H9 (cell line): Measurements from ENCODE around the gene NDUFV2. TPM values are rescaled to one million over a fixed set of nuclear protein-coding genes. Genes with fewer than 3 reads are reported as not detected.

Source experiments
- DNase-seq: peaks from one replicate; pipeline ENCODE4 v3.0.0-alpha.2; 2017
- H2AFZ ChIP-seq: one replicate; pipeline ENCODE4 v1.6.1; 2013; ENCODE audit warnings: mild to moderate bottlenecking, low read length, control low read depth, moderate library complexity
- H2AK5ac ChIP-seq: 2 replicates; pipeline ENCODE4 v1.6.1; 2013; ENCODE audit warnings: low read length, control low read depth, mixed read lengths; ENCODE audit not compliant: insufficient read length
- H2BK120ac ChIP-seq: one replicate; pipeline ENCODE4 v1.6.1; 2013; ENCODE audit warnings: low read depth, mild to moderate bottlenecking, low read length, control low read depth, inconsistent platforms; ENCODE audit not compliant: poor library complexity, severe bottlenecking
- H2BK12ac ChIP-seq: 2 replicates; pipeline ENCODE4 v1.6.1; 2013; ENCODE audit warnings: low read length, control low read depth, mixed read lengths, low read depth; ENCODE audit not compliant: insufficient read length
- H2BK15ac ChIP-seq: 2 replicates; pipeline ENCODE4 v1.6.1; 2013; ENCODE audit warnings: low read depth, low read length, control low read depth
- H2BK20ac ChIP-seq: one replicate; pipeline ENCODE4 v1.6.1; 2013; ENCODE audit warnings: low read depth, mild to moderate bottlenecking, low read length, control low read depth, inconsistent platforms; ENCODE audit not compliant: poor library complexity, severe bottlenecking
- H2BK5ac ChIP-seq: 2 replicates; pipeline ENCODE4 v1.6.1; 2013; ENCODE audit warnings: low read length, control low read depth, mixed read lengths; ENCODE audit not compliant: insufficient read length
- H3K14ac ChIP-seq: 2 replicates; pipeline ENCODE4 v1.6.1; 2013; ENCODE audit warnings: low read length, control low read depth; ENCODE audit not compliant: insufficient read depth
- H3K18ac ChIP-seq: 2 replicates; pipeline ENCODE4 v1.6.1; 2013; ENCODE audit warnings: low read depth, mild to moderate bottlenecking, mixed read lengths, low read length, control low read depth; ENCODE audit not compliant: insufficient read length
- H3K23ac ChIP-seq: 2 replicates; pipeline ENCODE4 v1.6.1; 2013; ENCODE audit warnings: low read length, control low read depth, mixed read lengths, low read depth; ENCODE audit not compliant: insufficient read length
- H3K23me2 ChIP-seq: 2 replicates; pipeline ENCODE4 v1.6.1; 2013; ENCODE audit warnings: low read depth, mild to moderate bottlenecking, mixed read lengths, low read length, control low read depth; ENCODE audit not compliant: insufficient read length, poor library complexity, severe bottlenecking
- H3K27ac ChIP-seq: 2 replicates; pipeline ENCODE4 v1.5.1; 2013; ENCODE audit warnings: low read length, control low read depth, mixed read lengths, low read depth; ENCODE audit not compliant: insufficient read length
- H3K27me3 ChIP-seq: 2 replicates; pipeline ENCODE4 v1.6.1; 2013; ENCODE audit warnings: low read length, control low read depth, inconsistent platforms; ENCODE audit not compliant: insufficient read depth
- H3K4ac ChIP-seq: 2 replicates; pipeline ENCODE4 v1.6.1; 2013; ENCODE audit warnings: low read depth, mild to moderate bottlenecking, control low read depth, inconsistent platforms, low read length, moderate library complexity
- H3K4me1 ChIP-seq: 2 replicates; pipeline ENCODE4 v1.6.1; 2013; ENCODE audit warnings: low read length, control low read depth, inconsistent platforms; ENCODE audit not compliant: insufficient read depth
- H3K4me2 ChIP-seq: 2 replicates; pipeline ENCODE4 v1.6.1; 2013; ENCODE audit warnings: low read length, control low read depth, mixed read lengths; ENCODE audit not compliant: insufficient read length, insufficient read depth
- H3K56ac ChIP-seq: 2 replicates; pipeline ENCODE4 v1.6.1; 2013; ENCODE audit warnings: low read depth, mild to moderate bottlenecking, mixed read lengths, low read length, control low read depth; ENCODE audit not compliant: insufficient read length
- H3K79me1 ChIP-seq: 2 replicates; pipeline ENCODE4 v1.6.1; 2013; ENCODE audit warnings: low read depth, mild to moderate bottlenecking, moderate library complexity, low read length, control low read depth, inconsistent platforms; ENCODE audit not compliant: insufficient read depth, poor library complexity, severe bottlenecking
- H3K79me2 ChIP-seq: 2 replicates; pipeline ENCODE4 v1.6.1; 2013; ENCODE audit warnings: low read length, control low read depth, inconsistent platforms; ENCODE audit not compliant: insufficient read depth
- H3K9ac ChIP-seq: 2 replicates; pipeline ENCODE4 v1.6.1; 2013; ENCODE audit warnings: low read length, control low read depth, mixed read lengths; ENCODE audit not compliant: insufficient read length; ENCODE audit errors: extremely low read depth
- H3K9me3 ChIP-seq: one replicate; pipeline ENCODE4 v1.6.1; 2013; ENCODE audit warnings: low read depth, low read length, inconsistent platforms; ENCODE audit not compliant: control insufficient read depth
- H3T11ph ChIP-seq: one replicate; pipeline ENCODE4 v1.6.1; 2013; ENCODE audit warnings: mild to moderate bottlenecking, low read length, control low read depth, inconsistent platforms
- H4K20me1 ChIP-seq: one replicate; pipeline ENCODE4 v1.6.1; 2013; ENCODE audit not compliant: control insufficient read depth, insufficient read length, insufficient read depth
- H4K5ac ChIP-seq: 2 replicates; pipeline ENCODE4 v1.6.1; 2013; ENCODE audit warnings: low read depth, mild to moderate bottlenecking, mixed read lengths, low read length, control low read depth; ENCODE audit not compliant: insufficient read length
- H4K8ac ChIP-seq: replicated peaks from 2 replicates; pipeline ENCODE4 v1.6.1; 2013; ENCODE audit warnings: low read length, control low read depth, mixed read lengths, low read depth; ENCODE audit not compliant: insufficient read length
- H4K91ac ChIP-seq: 2 replicates; pipeline ENCODE4 v1.6.1; 2013; ENCODE audit warnings: low read depth, mild to moderate bottlenecking, moderate library complexity, mixed read lengths, low read length, control low read depth; ENCODE audit not compliant: insufficient read length
- H3K27ac Mint-ChIP-seq, 3 experiments: 2 replicates in 2 of 3; 3 replicates in 1 of 3; pipeline ENCODE4 v1.8.0; 2020 to 2021; ENCODE audit warnings: mixed read lengths in 3 of 3, mild to moderate bottlenecking in 1 of 3, moderate library complexity in 1 of 3
- H3K27me3 Mint-ChIP-seq: 2 replicates; pipeline ENCODE4 v1.8.0; 2021; ENCODE audit warnings: low read depth, mild to moderate bottlenecking, moderate library complexity, mixed read lengths
- H3K36me3 Mint-ChIP-seq, 3 experiments: 2 replicates in 2 of 3; 3 replicates in 1 of 3; pipeline ENCODE4 v1.8.0; 2020 to 2021; ENCODE audit warnings: low read depth in 3 of 3, mixed read lengths in 3 of 3; ENCODE audit not compliant: insufficient read depth in 1 of 3
- H3K4me1 Mint-ChIP-seq, 2 experiments: 2 replicates each; pipeline ENCODE4 v1.8.0; 2020; ENCODE audit warnings: mixed read lengths in 2 of 2
- H3K4me3 Mint-ChIP-seq, 2 experiments: 2 replicates in 1 of 2; 3 replicates in 1 of 2; pipeline ENCODE4 v1.8.0; 2020 to 2021; ENCODE audit warnings: mild to moderate bottlenecking in 2 of 2, mixed read lengths in 2 of 2, moderate library complexity in 1 of 2
- H3K9me3 Mint-ChIP-seq, 2 experiments: 2 replicates in 1 of 2; 3 replicates in 1 of 2; pipeline ENCODE4 v1.8.0; 2020; ENCODE audit warnings: mild to moderate bottlenecking in 2 of 2, mixed read lengths in 2 of 2, moderate library complexity in 1 of 2
- WGBS: extraction: QIAGEN DNeasy Blood & Tissue Kit; methylation state at CpG from one replicate; pipeline ENCODE4 v1.1.7; 2013; ENCODE audit warnings: missing lambda C conversion rate, low lambda C conversion rate, mixed read lengths; ENCODE audit not compliant: insufficient read length; ENCODE audit errors: extremely low coverage; 5-methylcytosine and 5-hydroxymethylcytosine counted together
- total RNA-seq: library from RNA; stranded (reverse); gene quantifications from 2 replicates; pipeline ENCODE4 v1.2.1, GENCODE V29; 2021
- TF ChIP-seq, protein P1 (sequence below): fragments of 200-600 bp; sonication (generic); conservative IDR thresholded peaks from 3 replicates; pipeline ENCODE4 v1.8.0; 2021; ENCODE audit warnings: antibody characterized with exemption, mild to moderate bottlenecking

NDUFV2 gene
- total RNA-seq, 1 experiment from 2014 or later: 206 TPM

DNA sequence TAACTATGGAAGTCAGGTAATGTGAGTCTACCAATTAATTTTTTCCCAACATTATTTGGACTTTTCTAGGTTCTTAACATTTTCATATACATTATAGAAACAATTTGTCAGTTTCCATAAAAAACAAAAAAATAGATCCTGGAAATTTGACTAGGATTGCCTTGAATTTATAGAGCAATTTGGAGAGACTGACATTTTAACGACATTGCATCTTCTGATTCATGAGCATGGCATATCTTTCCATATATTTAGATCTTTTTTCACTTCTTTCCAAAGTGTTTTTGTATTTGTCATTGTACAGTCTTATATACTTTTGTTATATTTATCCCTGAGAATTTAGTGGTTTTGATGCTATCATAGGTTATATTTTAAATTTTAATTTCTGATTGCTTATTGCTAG is 76.1 kb downstream of the NDUFV2 start:
- Mint-ChIP-seq H3K36me3 (peaks cover 0 to 15% (median 7%) of the 10 kb centered on the region in 3 experiments; a peak in 4 of 7 replicates), H3K27ac (no peak overlapping the region), H3K4me1 (0 out of 4 replicates have a peak, but pooled peaks cover 0 to 1% of the 10 kb centered on the region in 2 experiments), H3K9me3 (no peaks in the 10 kb centered on the region), H3K4me3 (no peak overlapping the region), H3K27me3 (no peaks in the 10 kb centered on the region)
- Histone ChIP-seq H3K9me3 (no peaks in the 10 kb centered on the region), H3K27ac (no peak overlapping the region), H3K79me2 (no peaks in the 10 kb centered on the region), H4K91ac (no peak overlapping the region), H3K23me2 (no peaks in the 10 kb centered on the region), H3K14ac (no peak overlapping the region), H2BK5ac (no peak overlapping the region), H4K8ac (no peak overlapping the region), H3K4me1 (no peaks in the 10 kb centered on the region), H2AFZ (no peak overlapping the region), H3K4ac (no peak overlapping the region), H3K79me1 (no peaks in the 10 kb centered on the region), H3K9ac (no peak overlapping the region), H2BK12ac (no peak overlapping the region), H3K27me3 (no peaks in the 10 kb centered on the region), H3K4me2 (no peak overlapping the region), H2BK20ac (no peak overlapping the region), H3K23ac (no peak overlapping the region), H3K56ac (no peak overlapping the region), H3T11ph (no peak overlapping the region), H2BK15ac (no peak overlapping the region), H4K5ac (no peak overlapping the region), H3K18ac (no peak overlapping the region), H4K20me1 (no peaks in the 10 kb centered on the region), H2AK5ac (no peak overlapping the region), H2BK120ac (no peak overlapping the region)
- DNase-seq: no peak
- WGBS: no CpG with 5 or more reads among the region's 1 CpG
- TF ChIP-seq, protein P1, sequence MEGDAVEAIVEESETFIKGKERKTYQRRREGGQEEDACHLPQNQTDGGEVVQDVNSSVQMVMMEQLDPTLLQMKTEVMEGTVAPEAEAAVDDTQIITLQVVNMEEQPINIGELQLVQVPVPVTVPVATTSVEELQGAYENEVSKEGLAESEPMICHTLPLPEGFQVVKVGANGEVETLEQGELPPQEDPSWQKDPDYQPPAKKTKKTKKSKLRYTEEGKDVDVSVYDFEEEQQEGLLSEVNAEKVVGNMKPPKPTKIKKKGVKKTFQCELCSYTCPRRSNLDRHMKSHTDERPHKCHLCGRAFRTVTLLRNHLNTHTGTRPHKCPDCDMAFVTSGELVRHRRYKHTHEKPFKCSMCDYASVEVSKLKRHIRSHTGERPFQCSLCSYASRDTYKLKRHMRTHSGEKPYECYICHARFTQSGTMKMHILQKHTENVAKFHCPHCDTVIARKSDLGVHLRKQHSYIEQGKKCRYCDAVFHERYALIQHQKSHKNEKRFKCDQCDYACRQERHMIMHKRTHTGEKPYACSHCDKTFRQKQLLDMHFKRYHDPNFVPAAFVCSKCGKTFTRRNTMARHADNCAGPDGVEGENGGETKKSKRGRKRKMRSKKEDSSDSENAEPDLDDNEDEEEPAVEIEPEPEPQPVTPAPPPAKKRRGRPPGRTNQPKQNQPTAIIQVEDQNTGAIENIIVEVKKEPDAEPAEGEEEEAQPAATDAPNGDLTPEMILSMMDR: no peak
